H1 (cell line): Measurements from ENCODE around the gene CAVIN2. TPM values are rescaled to one million over a fixed set of nuclear protein-coding genes. Genes with fewer than 3 reads are reported as not detected.

Experiments used
- CTCF ChIA-PET: fragments of 300-600 bp; sonication (Branson Sonifier 250); formaldehyde crosslinking; loops from one replicate; lab custom pipeline; 2021; ENCODE audit not compliant: partially characterized antibody; lab: Charles Lee
- POLR2A ChIA-PET: fragments of 300-600 bp; sonication (Branson Sonifier 250); formaldehyde crosslinking; loops from one replicate; lab custom pipeline; 2021; ENCODE audit warnings: inconsistent platforms; ENCODE audit not compliant: partially characterized antibody; lab: Charles Lee
- DNase-seq, 2 experiments: peaks; one replicate each; pipeline versions ENCODE4 v3.0.0 to v3.0.0-alpha.2; 2010 to 2022; ENCODE audit warnings: low spot score in 2 of 2, low read depth in 1 of 2, mixed read lengths in 1 of 2
- FAIRE-seq: peaks from 2 replicates; lab custom pipeline; 2011; peaks lifted over from hg19 to GRCh38; lab: Jason Lieb, UNC
- H2AFZ ChIP-seq: 2 replicates; pipeline ENCODE4 v1.8.1; 2012; ENCODE audit warnings: low read length, inconsistent platforms
- H2AK5ac ChIP-seq: 2 replicates; pipeline ENCODE4 v1.6.1; 2013; ENCODE audit warnings: low read depth, low read length
- H2BK120ac ChIP-seq: replicated peaks from 2 replicates; pipeline ENCODE3; 2013; ENCODE audit warnings: low read depth, low read length, inconsistent platforms
- H2BK12ac ChIP-seq: 2 replicates; pipeline ENCODE4 v1.6.1; 2013; ENCODE audit warnings: low read depth, low read length
- H2BK15ac ChIP-seq: 2 replicates; pipeline ENCODE4 v1.6.1; 2013; ENCODE audit warnings: low read length
- H2BK20ac ChIP-seq: 2 replicates; pipeline ENCODE4 v1.6.1; 2013; ENCODE audit warnings: low read length
- H2BK5ac ChIP-seq: 2 replicates; pipeline ENCODE4 v1.6.1; 2013; ENCODE audit warnings: low read depth, low read length
- H3K14ac ChIP-seq: 2 replicates; pipeline ENCODE4 v1.6.1; 2013; ENCODE audit warnings: inconsistent platforms; ENCODE audit not compliant: insufficient read length
- H3K18ac ChIP-seq: 2 replicates; pipeline ENCODE4 v1.6.1; 2013; ENCODE audit warnings: low read length; ENCODE audit errors: extremely low read depth
- H3K23ac ChIP-seq: 2 replicates; pipeline ENCODE4 v1.6.1; 2013; ENCODE audit warnings: inconsistent platforms; ENCODE audit not compliant: insufficient read length
- H3K23me2 ChIP-seq: 2 replicates; pipeline ENCODE4 v1.6.1; 2013; ENCODE audit warnings: low read depth, low read length
- H3K27ac ChIP-seq: 2 replicates; pipeline ENCODE4 v1.6.1; 2011; ENCODE audit warnings: low read depth, low read length, inconsistent platforms
- H3K27me3 ChIP-seq, 4 experiments: replicated peaks in 1 of 4; 1 replicate in 1 of 4; 2 replicates in 3 of 4; pipeline versions ENCODE4 v1.6.1 to v1.8.1; 2011 to 2013; ENCODE audit warnings: low read length in 3 of 4, mild to moderate bottlenecking in 3 of 4, inconsistent platforms in 2 of 4, mixed read lengths in 2 of 4, moderate library complexity in 1 of 4; ENCODE audit not compliant: control insufficient read depth in 3 of 4, insufficient read depth in 3 of 4; ENCODE audit errors: extremely low read depth in 1 of 4
- H3K36me3 ChIP-seq, 4 experiments: 2 replicates each; pipeline versions ENCODE4 v1.6.1 to v1.8.1; 2011 to 2013; ENCODE audit warnings: mild to moderate bottlenecking in 4 of 4, low read length in 3 of 4, moderate library complexity in 2 of 4, control low read depth in 1 of 4, inconsistent platforms in 1 of 4; ENCODE audit not compliant: insufficient read depth in 4 of 4, control insufficient read depth in 2 of 4
- H3K4ac ChIP-seq: replicated peaks from 2 replicates; pipeline ENCODE3; 2013; ENCODE audit warnings: low read length, low read depth, mixed read lengths, inconsistent platforms; ENCODE audit not compliant: insufficient read length
- H3K4me1 ChIP-seq, 4 experiments: replicated peaks in 1 of 4; 1 replicate in 1 of 4; 2 replicates in 3 of 4; pipeline versions ENCODE4 v1.6.1 to v1.8.1; 2011 to 2013; ENCODE audit warnings: low read length in 3 of 4, inconsistent platforms in 2 of 4, mixed read lengths in 1 of 4; ENCODE audit not compliant: insufficient read depth in 4 of 4, control insufficient read depth in 3 of 4
- H3K4me2 ChIP-seq, 2 experiments: 2 replicates each; pipeline versions ENCODE4 v1.6.1 to v1.8.1; 2011 to 2013; ENCODE audit warnings: low read depth in 2 of 2, low read length in 2 of 2, control low read depth in 1 of 2, inconsistent platforms in 1 of 2, mild to moderate bottlenecking in 1 of 2; ENCODE audit not compliant: insufficient read depth in 1 of 2
- H3K4me3 ChIP-seq, 4 experiments: fragments of 200-600, 300-600 bp in 1 of 4; sonication (generic), shearing (Covaris generic), sonication (Bioruptor Twin) in 1 of 4; 2 replicates each; pipeline versions ENCODE4 v1.5.1 to v1.8.1; 2011 to 2016; ENCODE audit warnings: low read length in 4 of 4, low read depth in 3 of 4, control low read depth in 2 of 4, inconsistent platforms in 2 of 4, mild to moderate bottlenecking in 2 of 4, mixed read lengths in 1 of 4, moderate library complexity in 1 of 4; ENCODE audit not compliant: insufficient read depth in 2 of 4; ENCODE audit errors: extremely low read depth in 1 of 4
- H3K56ac ChIP-seq: replicated peaks from 2 replicates; pipeline ENCODE3; 2013; ENCODE audit warnings: low read depth, mild to moderate bottlenecking, mixed read lengths, low read length, inconsistent platforms; ENCODE audit not compliant: insufficient read length
- H3K79me1 ChIP-seq: 2 replicates; pipeline ENCODE4 v1.6.1; 2013; ENCODE audit warnings: low read depth, low read length, control low read depth
- H3K79me2 ChIP-seq, 2 experiments: 2 replicates each; pipeline versions ENCODE4 v1.6.1 to v1.8.1; 2012 to 2013; ENCODE audit warnings: low read length in 2 of 2, mild to moderate bottlenecking in 2 of 2, inconsistent platforms in 1 of 2; ENCODE audit not compliant: insufficient read depth in 2 of 2, control insufficient read depth in 1 of 2
- H3K9ac ChIP-seq, 4 experiments: replicated peaks in 1 of 4; 1 replicate in 1 of 4; 2 replicates in 3 of 4; pipeline versions ENCODE4 v1.6.1 to v1.8.1; 2011 to 2013; ENCODE audit warnings: low read depth in 3 of 4, low read length in 3 of 4, control low read depth in 2 of 4, mild to moderate bottlenecking in 2 of 4, moderate library complexity in 2 of 4, inconsistent platforms in 1 of 4; ENCODE audit errors: extremely low read depth in 1 of 4
- H3K9me3 ChIP-seq, 2 experiments: 2 replicates each; pipeline versions ENCODE4 v1.6.1 to v1.8.1; 2012 to 2013; ENCODE audit warnings: mild to moderate bottlenecking in 2 of 2, moderate library complexity in 2 of 2, control low read depth in 1 of 2, inconsistent platforms in 1 of 2, low read depth in 1 of 2, low read length in 1 of 2, mixed read lengths in 1 of 2; ENCODE audit not compliant: insufficient read depth in 2 of 2
- H4K20me1 ChIP-seq, 2 experiments: replicated peaks in 1 of 2; 2 replicates each; pipeline versions ENCODE3 to v1.8.1; 2011 to 2013; ENCODE audit warnings: inconsistent platforms in 2 of 2, low read length in 2 of 2, mild to moderate bottlenecking in 1 of 2; ENCODE audit not compliant: insufficient read depth in 2 of 2, control insufficient read depth in 1 of 2
- H4K5ac ChIP-seq: 2 replicates; pipeline ENCODE4 v1.6.1; 2013; ENCODE audit warnings: low read length, low read depth, mixed read lengths, inconsistent platforms; ENCODE audit not compliant: insufficient read length
- H4K8ac ChIP-seq: 2 replicates; pipeline ENCODE4 v1.8.0; 2013; ENCODE audit warnings: mild to moderate bottlenecking, moderate library complexity, low read length, inconsistent platforms; ENCODE audit not compliant: insufficient read depth; ENCODE audit errors: extremely low read depth
- H4K91ac ChIP-seq: replicated peaks from 2 replicates; pipeline ENCODE3; 2013; ENCODE audit warnings: low read length, mixed read lengths, inconsistent platforms; ENCODE audit not compliant: insufficient read length
- BACH1 ChIP-seq: IDR thresholded peaks from 2 replicates; pipeline ENCODE4 v1.6.1; 2012; ENCODE audit warnings: low read length, improper control_type of control experiment
- CBX5 ChIP-seq: fragments of 300-800, 300-1000 bp; sonication (generic); IDR thresholded peaks from 2 replicates; pipeline ENCODE4 v1.7.1; 2016; ENCODE audit warnings: antibody characterized with exemption, low read length, low read depth
- CHD1 ChIP-seq: IDR thresholded peaks from 2 replicates; pipeline ENCODE4 v1.6.1; 2012; ENCODE audit warnings: low read depth, low read length, improper control_type of control experiment
- KDM1A ChIP-seq: fragments of 200-600, 300-600 bp; sonication (generic); IDR thresholded peaks from 2 replicates; pipeline ENCODE4 v1.7.1; 2016; ENCODE audit warnings: mild to moderate bottlenecking, low read length, borderline replicate concordance
- KDM5A ChIP-seq: fragments of 200-600 bp; IDR thresholded peaks from 2 replicates; pipeline ENCODE4 v1.7.1; 2012; ENCODE audit warnings: mild to moderate bottlenecking, low read length, inconsistent platforms, mixed read lengths
- MAFK ChIP-seq: IDR thresholded peaks from 2 replicates; pipeline ENCODE4 v1.6.1; 2012; ENCODE audit warnings: low read depth, mild to moderate bottlenecking, improper control_type of control experiment, low read length
- POU5F1 ChIP-seq: IDR thresholded peaks from 2 replicates; pipeline ENCODE4 v1.6.1; 2011; ENCODE audit warnings: low read depth, mild to moderate bottlenecking, low read length, moderate library complexity
- RAD21 ChIP-seq, 2 experiments: IDR thresholded peaks in 1 of 2; conservative IDR thresholded peaks in 1 of 2; 2 replicates each; pipeline ENCODE4 v1.6.1; 2011; ENCODE audit warnings: low read depth in 2 of 2, low read length in 2 of 2, improper control_type of control experiment in 1 of 2, inconsistent platforms in 1 of 2, mild to moderate bottlenecking in 1 of 2, moderate library complexity in 1 of 2
- RXRA ChIP-seq: IDR thresholded peaks from 2 replicates; pipeline ENCODE4 v1.6.1; 2011; ENCODE audit warnings: low read depth, mild to moderate bottlenecking, low read length, moderate library complexity; ENCODE audit not compliant: insufficient read depth
- WGBS, 2 experiments: shearing (Covaris generic) in 1 of 2; methylation state at CpG; one replicate each; pipeline versions ENCODE4 v1.1.6 to v1.1.7; 2013 to 2015; ENCODE audit warnings: low lambda C conversion rate in 2 of 2, mixed read lengths in 2 of 2, inconsistent platforms in 1 of 2, low coverage in 1 of 2, missing lambda C conversion rate in 1 of 2; ENCODE audit not compliant: insufficient replicate concordance in 2 of 2, insufficient coverage in 1 of 2, insufficient read length in 1 of 2; ENCODE audit errors: extremely low coverage in 1 of 2, missing lambda C conversion rate in 1 of 2; 5-methylcytosine and 5-hydroxymethylcytosine counted together
- polyA plus RNA-seq, 7 experiments: library from polyadenylated mRNA; depleted of rRNA in 3 of 7; stranded (reverse) in 5 of 7; unstranded in 2 of 7; fragments of >200 nt in 5 of 7; fragments of 200-250 nt in 2 of 7; gene quantifications; 1 replicate in 5 of 7; 2 replicates in 1 of 7; 4 replicates in 1 of 7; pipeline versions ENCODE4 v1.2.1 to v1.2.3, GENCODE V29; 2011 to 2013; ENCODE audit warnings: missing spikeins in 2 of 7, mixed read lengths in 2 of 7
- total RNA-seq: library from RNA; stranded (reverse); fragmentation: NEBNext Ultra II Directional; extraction: Animal tissue kit (Norgen Biotek cat#: 25700); gene quantifications from 2 replicates; pipeline ENCODE4 v1.2.1, GENCODE V29; 2021

Gene CAVIN2
- total and polyA plus RNA-seq, 2 of the 8 experiments (the other 6 are each of a cell fraction or from before 2014, with no cell fraction given) = 0.03 TPM; not detected in 1

DNA sequence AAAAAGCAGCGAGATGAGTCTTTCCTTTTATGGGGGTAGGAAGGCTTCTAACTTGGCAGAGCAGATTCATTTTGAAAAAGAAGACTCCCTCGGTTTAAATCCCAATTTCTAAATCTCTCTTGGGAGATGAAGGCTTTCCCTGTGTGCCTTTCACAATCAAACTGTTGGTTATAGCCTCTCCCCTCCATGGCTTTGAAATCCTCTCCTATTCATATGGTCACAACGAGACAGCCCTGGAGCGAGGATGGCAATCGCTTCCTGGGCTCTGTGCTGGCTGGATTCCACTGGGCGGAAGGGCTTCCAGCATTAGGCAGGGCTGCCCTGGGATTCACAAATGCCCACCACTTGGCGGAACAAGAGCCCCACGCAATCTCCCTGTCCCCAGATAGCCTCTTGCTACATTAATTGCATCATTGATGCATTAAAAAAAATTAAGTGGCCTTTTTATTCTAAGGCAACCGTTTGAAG, 1.6 kb downstream of the CAVIN2 start:
- no peaks in the 10 kb centered on the region for H3K27me3 ChIP-seq
- no peak overlapping the region for H4K8ac ChIP-seq
- H3K4me1 ChIP-seq = peaks cover 0 to 9% (median 6%) of the 10 kb centered on the region in 4 experiments; a peak in 5 of 7 replicates
- DNase-seq (no peak), FAIRE-seq (no peak)
- H3K56ac ChIP-seq = no peak overlapping the region
- no peaks in the 10 kb centered on the region for H3K79me2 ChIP-seq
- no peak overlapping the region for H2BK15ac ChIP-seq
- no peaks in the 10 kb centered on the region for H4K20me1 ChIP-seq
- H3K4me3 ChIP-seq = no peak overlapping the region
- H3K14ac ChIP-seq = no peak overlapping the region
- 53% methylated on average over 9 of the region's 9 CpGs; no CpG with 5 or more reads in 1 of the 2 experiments for WGBS, 2 experiments
- no peak overlapping the region for H3K27ac ChIP-seq
- H3K9ac ChIP-seq = no peak overlapping the region
- H3K23ac ChIP-seq = no peak overlapping the region
- H3K36me3 ChIP-seq = no peaks in the 10 kb centered on the region
- no peak overlapping the region for H2AK5ac ChIP-seq
- ChIA-PET POLR2A (no interaction called here), CTCF (interaction anchor here (5.3 kb wide), 1 partner anchor 24 kb away, joined by 27 read pairs; no protein-coding TSS in a partner anchor)
- no peaks in the 10 kb centered on the region for H3K23me2 ChIP-seq
- TF ChIP-seq KDM5A = no peak
- no peak for TF ChIP-seq KDM1A
- TF ChIP-seq MAFK = no peak
- no peak for TF ChIP-seq RXRA
- TF ChIP-seq BACH1 = no peak
- peak in 1 of 2 experiments; percentile 6; a peak in 1 of 4 replicates for TF ChIP-seq RAD21 (IDR thresholded peaks at IDR 0.05 in 1 of 2, conservative IDR thresholded peaks at IDR 0.05 in 1 of 2; ENCODE audit: low read depth in 2 of 2, low read length in 2 of 2)
- TF ChIP-seq CHD1 = no peak
- TF ChIP-seq POU5F1 = no peak
- no peak for TF ChIP-seq CBX5
- no peaks in the 10 kb centered on the region for H3K9me3 ChIP-seq
- H3K4me2 ChIP-seq = peak overlapping the region; percentile 2 to 21; a peak in 1 of 4 replicates
- no peak overlapping the region for H3K18ac ChIP-seq
- no peak overlapping the region for H2BK5ac ChIP-seq
- no peak overlapping the region for H2BK12ac ChIP-seq
- no peak overlapping the region for H4K91ac ChIP-seq
- peak overlapping the region; percentile 43; the same call in 1 of the 2 replicates for H2AFZ ChIP-seq
- no peak overlapping the region for H4K5ac ChIP-seq
- no peak overlapping the region for H3K4ac ChIP-seq
- no peak overlapping the region for H2BK120ac ChIP-seq
- H3K79me1 ChIP-seq = no peaks in the 10 kb centered on the region
- no peak overlapping the region for H2BK20ac ChIP-seq
